ENCODE data around the gene ATG16L2. TPM values are rescaled to one million over a fixed set of nuclear protein-coding genes. Genes with fewer than 3 reads are reported as not detected.
A peak's percentile ranks its signal among the peaks of the same experiment; 100 is the strongest.

ATG16L2 gene
- total and polyA plus RNA-seq, 7 donors: 4.6 to 47.7 (median 17.5) TPM

DNA sequence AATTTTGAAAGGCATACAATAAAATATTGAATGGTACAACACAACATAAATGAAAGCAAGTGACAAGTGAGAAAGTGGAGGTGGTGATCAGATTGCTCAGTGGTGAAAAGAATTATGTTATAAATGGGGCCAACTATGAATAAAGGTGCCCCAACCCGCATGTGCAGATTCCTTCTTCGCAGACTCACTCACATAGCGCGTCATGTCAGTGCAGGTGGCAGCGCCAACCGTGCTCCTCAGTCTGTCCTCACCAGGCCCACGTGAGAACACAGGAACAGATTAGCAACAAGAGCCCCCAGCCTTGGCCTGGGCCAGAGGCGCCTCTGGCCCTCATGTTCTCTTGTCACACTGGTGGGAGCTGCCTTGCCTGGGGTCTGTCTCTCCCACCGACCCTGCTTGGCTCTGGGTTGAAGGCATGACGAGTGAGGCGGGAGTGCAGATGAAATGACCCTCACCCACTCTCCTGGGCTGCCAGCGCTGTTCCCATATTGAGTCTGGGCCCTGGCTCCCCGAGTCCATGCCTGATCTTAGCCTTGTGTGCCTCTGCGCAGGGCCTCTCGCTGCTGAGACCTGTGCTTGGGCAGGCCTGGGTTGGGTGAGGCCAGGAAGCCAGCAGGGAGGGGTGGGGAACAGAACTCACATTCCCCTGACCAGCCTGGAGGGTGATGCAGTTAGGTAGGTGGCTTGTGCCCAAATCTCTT is 6.4 kb downstream of the ATG16L2 start:
- Histone ChIP-seq H3K4me1 (peaks cover 0 to 26% (median 21%) of the 10 kb centered on the region in 4 donors), H3K36me3 (peaks cover 0 to 21% (median 8%) of the 10 kb centered on the region in 4 donors), H3K9me3 (no peaks in the 10 kb centered on the region), H3K27me3 (no peaks in the 10 kb centered on the region), H3K4me3 (no peak overlapping the region), H3K27ac (no peak overlapping the region)
- TF ChIP-seq CTCF (IDR thresholded peaks at IDR 0.05): no peak
- no peak for TF ChIP-seq EP300 (IDR thresholded peaks at IDR 0.05)
- TF ChIP-seq POLR2A (IDR thresholded peaks at IDR 0.05): no peak
- TF ChIP-seq POLR2AphosphoS5 (IDR thresholded peaks at IDR 0.05): no peak
- 95 to 96% methylated on average over 15 of the region's 15 CpGs for WGBS, 2 donors
- DNase-seq: no peak
- intact Hi-C loops (cut with DNase I): loop anchor here (5.0 to 10.0 kb wide), 2 partner anchors 322 to 544 kb away; partner anchors contain the start of gene FCHSD2

GRCh38 chr11:72821221-72821919 is 7.2 kb downstream of the ATG16L2 start:
- no peak for DNase-seq
- no peak for TF ChIP-seq POLR2AphosphoS5 (IDR thresholded peaks at IDR 0.05)
- no peak for TF ChIP-seq POLR2A (IDR thresholded peaks at IDR 0.05)
- no peak for TF ChIP-seq EP300 (IDR thresholded peaks at IDR 0.05)
- TF ChIP-seq CTCF (IDR thresholded peaks at IDR 0.05): no peak
- intact Hi-C loops (cut with DNase I): loop anchor here (5.0 to 10.0 kb wide), 2 partner anchors 321 to 543 kb away; partner anchors contain the start of gene FCHSD2
- Histone ChIP-seq H3K36me3 (peaks cover 0 to 21% (median 8%) of the 10 kb centered on the region in 4 donors), H3K4me3 (peak overlapping the region; percentile 34 to 55 (median 48)), H3K27ac (peak overlapping the region; percentile 71 to 75 (median 74)), H3K27me3 (no peaks in the 10 kb centered on the region), H3K4me1 (peaks cover 0 to 19% (median 16%) of the 10 kb centered on the region in 4 donors), H3K9me3 (no peaks in the 10 kb centered on the region)
- 39 to 69% methylated on average over 50 of the region's 50 CpGs for WGBS, 2 donors

- peak; percentile 94 for DNase-seq
- Histone ChIP-seq H3K27ac (peak overlapping the region; percentile 71 to 75 (median 74)), H3K4me3 (peak overlapping the region; percentile 34 to 55 (median 48)), H3K27me3 (no peaks in the 10 kb centered on the region), H3K4me1 (peaks cover 0 to 15% (median 12%) of the 10 kb centered on the region in 4 donors), H3K36me3 (peaks cover 0 to 21% (median 8%) of the 10 kb centered on the region in 4 donors), H3K9me3 (no peaks in the 10 kb centered on the region)
- TF ChIP-seq EP300 (IDR thresholded peaks at IDR 0.05): no peak
- TF ChIP-seq POLR2AphosphoS5 (IDR thresholded peaks at IDR 0.05): peak; percentile 34 to 78 (median 52)
- peak in 1 of 2 donors; percentile 36 for TF ChIP-seq POLR2A (IDR thresholded peaks at IDR 0.05)
- TF ChIP-seq CTCF (IDR thresholded peaks at IDR 0.05): peak in 1 of 4 experiments; percentile 24
- intact Hi-C loops (cut with DNase I): loop anchor here (5.0 to 10.0 kb wide), 2 partner anchors 320 to 543 kb away; partner anchors contain the start of gene FCHSD2
- WGBS, 2 donors: 28 to 40% methylated on average over 82 of the region's 82 CpGs
Measured at GRCh38 chr11:72821920-72822799, 7.9 kb downstream of the ATG16L2 start.

- Histone ChIP-seq H3K27me3 (no peaks in the 10 kb centered on the region), H3K4me1 (peaks cover 0 to 15% (median 12%) of the 10 kb centered on the region in 4 donors), H3K9me3 (no peaks in the 10 kb centered on the region), H3K4me3 (no peak overlapping the region), H3K36me3 (peaks cover 0 to 12% (median 4%) of the 10 kb centered on the region in 4 donors), H3K27ac (peak overlapping the region; percentile 71 to 75 (median 74))
- intact Hi-C loops (cut with DNase I): loop anchor here (5.0 to 10.0 kb wide), 2 partner anchors 319 to 542 kb away; partner anchors contain the start of gene FCHSD2
- WGBS, 2 donors: 95% methylated on average over 9 of the region's 9 CpGs
- TF ChIP-seq EP300 (IDR thresholded peaks at IDR 0.05): no peak
- TF ChIP-seq CTCF (IDR thresholded peaks at IDR 0.05): no peak
- TF ChIP-seq POLR2A (IDR thresholded peaks at IDR 0.05): no peak
- TF ChIP-seq POLR2AphosphoS5 (IDR thresholded peaks at IDR 0.05): no peak
- DNase-seq: peak; percentile 65
Measured at GRCh38 chr11:72823105-72823804, 9.0 kb downstream of the ATG16L2 start.
